ENCODE measurements around the gene CMYA5. TPM values are rescaled to one million over a fixed set of nuclear protein-coding genes. Genes with fewer than 3 reads are reported as not detected.

The CMYA5 gene
- total RNA-seq, 1 donor from 2014 or later, result 0.74 TPM

DNA sequence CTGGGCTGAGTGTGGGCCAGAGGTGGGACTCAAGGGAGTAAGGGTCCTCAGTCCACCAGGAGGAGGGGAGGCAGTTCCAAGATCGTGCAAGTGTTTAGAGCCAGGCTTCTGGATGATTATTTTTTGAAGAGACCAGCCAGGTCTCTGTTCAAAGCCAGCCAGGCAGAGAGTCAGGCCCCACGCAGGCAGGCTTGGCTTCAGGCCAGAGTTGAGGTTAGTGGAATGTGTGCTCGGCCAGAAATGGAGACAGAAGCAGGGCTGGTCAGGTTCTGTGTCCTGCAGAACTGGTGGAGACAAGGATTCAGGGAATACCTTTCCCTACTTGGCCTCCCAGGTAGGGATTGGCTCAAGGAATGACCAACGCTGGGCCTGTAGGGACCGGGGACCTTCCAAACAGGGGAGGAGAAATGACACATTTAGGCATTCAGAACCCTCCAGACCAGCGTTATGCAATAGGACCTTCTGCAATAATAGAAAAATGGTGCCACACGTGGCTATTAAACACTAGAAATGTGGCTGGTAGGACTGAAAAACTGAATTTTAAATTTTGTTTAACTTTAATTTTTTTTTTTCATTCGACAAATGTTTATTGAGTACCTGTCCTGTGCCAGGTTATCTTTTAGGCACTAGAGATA, 106.2 kb downstream of the CMYA5 start:
- H3K4me3 Mint-ChIP-seq (ENCODE audit: unreplicated experiment), result no peak overlapping the region
- no peaks in the 10 kb centered on the region for H3K36me3 Mint-ChIP-seq (ENCODE audit: unreplicated experiment)
- H3K27ac Mint-ChIP-seq (ENCODE audit: unreplicated experiment), result no peak overlapping the region
- no peaks in the 10 kb centered on the region for H3K9me3 Mint-ChIP-seq (ENCODE audit: unreplicated experiment)
- TF ChIP-seq, protein P1, sequence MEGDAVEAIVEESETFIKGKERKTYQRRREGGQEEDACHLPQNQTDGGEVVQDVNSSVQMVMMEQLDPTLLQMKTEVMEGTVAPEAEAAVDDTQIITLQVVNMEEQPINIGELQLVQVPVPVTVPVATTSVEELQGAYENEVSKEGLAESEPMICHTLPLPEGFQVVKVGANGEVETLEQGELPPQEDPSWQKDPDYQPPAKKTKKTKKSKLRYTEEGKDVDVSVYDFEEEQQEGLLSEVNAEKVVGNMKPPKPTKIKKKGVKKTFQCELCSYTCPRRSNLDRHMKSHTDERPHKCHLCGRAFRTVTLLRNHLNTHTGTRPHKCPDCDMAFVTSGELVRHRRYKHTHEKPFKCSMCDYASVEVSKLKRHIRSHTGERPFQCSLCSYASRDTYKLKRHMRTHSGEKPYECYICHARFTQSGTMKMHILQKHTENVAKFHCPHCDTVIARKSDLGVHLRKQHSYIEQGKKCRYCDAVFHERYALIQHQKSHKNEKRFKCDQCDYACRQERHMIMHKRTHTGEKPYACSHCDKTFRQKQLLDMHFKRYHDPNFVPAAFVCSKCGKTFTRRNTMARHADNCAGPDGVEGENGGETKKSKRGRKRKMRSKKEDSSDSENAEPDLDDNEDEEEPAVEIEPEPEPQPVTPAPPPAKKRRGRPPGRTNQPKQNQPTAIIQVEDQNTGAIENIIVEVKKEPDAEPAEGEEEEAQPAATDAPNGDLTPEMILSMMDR (IDR thresholded peaks at IDR 0.05; ENCODE audit: partially characterized antibody, unreplicated experiment), result no peak
- H3K4me1 Mint-ChIP-seq (ENCODE audit: low read depth, unreplicated experiment), result peaks cover 4% of the 10 kb centered on the region
- peaks cover 8% of the 10 kb centered on the region for H3K27me3 Mint-ChIP-seq (ENCODE audit: unreplicated experiment)
- no peak for DNase-seq

- H3K27ac Mint-ChIP-seq (ENCODE audit: unreplicated experiment), result no peak overlapping the region
- peaks cover 4% of the 10 kb centered on the region for H3K4me1 Mint-ChIP-seq (ENCODE audit: low read depth, unreplicated experiment)
- no peaks in the 10 kb centered on the region for H3K9me3 Mint-ChIP-seq (ENCODE audit: unreplicated experiment)
- H3K4me3 Mint-ChIP-seq (ENCODE audit: unreplicated experiment), result no peak overlapping the region
- no peak for DNase-seq
- H3K36me3 Mint-ChIP-seq (ENCODE audit: unreplicated experiment), result no peaks in the 10 kb centered on the region
- H3K27me3 Mint-ChIP-seq (ENCODE audit: unreplicated experiment), result peaks cover 8% of the 10 kb centered on the region
- TF ChIP-seq, protein P1 (IDR thresholded peaks at IDR 0.05; ENCODE audit: partially characterized antibody, unreplicated experiment), result no peak
Observed at GRCh38 chr5:79798893-79799590, 109.4 kb downstream of the CMYA5 start.

DNA sequence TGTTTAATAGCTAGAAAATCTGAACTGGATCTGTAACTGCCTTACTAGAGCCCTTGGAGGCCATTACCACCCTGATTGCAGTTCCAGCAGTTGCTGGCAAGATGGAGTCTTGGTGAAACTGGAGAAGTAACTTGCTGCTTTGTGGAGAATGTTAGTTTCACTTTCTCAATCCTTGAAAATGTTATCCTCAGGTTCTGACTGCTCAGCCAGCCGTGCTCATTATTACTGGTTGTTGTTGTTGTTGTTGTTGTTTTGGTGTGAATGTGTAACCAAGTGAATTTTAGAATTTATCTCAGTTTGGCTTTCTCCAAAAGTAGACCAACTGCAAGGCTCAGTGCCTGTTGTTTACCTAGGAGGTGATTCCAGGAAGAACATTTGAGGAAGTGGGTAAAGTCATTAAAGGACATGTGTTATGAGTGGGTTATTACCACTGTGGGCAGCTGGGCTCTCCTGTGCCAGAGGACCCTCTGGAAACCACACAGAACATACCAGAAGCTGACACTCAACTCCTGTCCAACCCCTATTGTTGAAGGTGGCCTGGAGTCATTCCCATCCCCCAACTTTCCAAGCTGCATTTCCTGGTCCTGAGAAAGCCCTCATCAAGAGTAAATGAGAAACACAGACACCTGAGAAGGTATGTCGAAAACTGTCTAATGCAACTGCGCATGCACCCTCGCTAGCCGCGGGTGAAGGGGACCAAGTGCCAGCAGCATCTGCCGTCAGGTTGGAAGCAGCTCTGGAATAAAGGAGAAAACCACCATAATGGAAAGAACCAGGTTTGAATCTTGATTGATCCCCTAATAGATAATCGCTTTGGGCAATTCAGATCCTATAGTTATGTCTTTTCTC, 111.6 kb downstream of the CMYA5 start:
- no peak for DNase-seq
- H3K27ac Mint-ChIP-seq (ENCODE audit: unreplicated experiment), result no peak overlapping the region
- no peak overlapping the region for H3K4me3 Mint-ChIP-seq (ENCODE audit: unreplicated experiment)
- H3K27me3 Mint-ChIP-seq (ENCODE audit: unreplicated experiment), result peaks cover 6% of the 10 kb centered on the region
- H3K9me3 Mint-ChIP-seq (ENCODE audit: unreplicated experiment), result no peaks in the 10 kb centered on the region
- no peaks in the 10 kb centered on the region for H3K4me1 Mint-ChIP-seq (ENCODE audit: low read depth, unreplicated experiment)
- TF ChIP-seq, protein P1 (IDR thresholded peaks at IDR 0.05; ENCODE audit: partially characterized antibody, unreplicated experiment), result no peak
- no peaks in the 10 kb centered on the region for H3K36me3 Mint-ChIP-seq (ENCODE audit: unreplicated experiment)

DNA sequence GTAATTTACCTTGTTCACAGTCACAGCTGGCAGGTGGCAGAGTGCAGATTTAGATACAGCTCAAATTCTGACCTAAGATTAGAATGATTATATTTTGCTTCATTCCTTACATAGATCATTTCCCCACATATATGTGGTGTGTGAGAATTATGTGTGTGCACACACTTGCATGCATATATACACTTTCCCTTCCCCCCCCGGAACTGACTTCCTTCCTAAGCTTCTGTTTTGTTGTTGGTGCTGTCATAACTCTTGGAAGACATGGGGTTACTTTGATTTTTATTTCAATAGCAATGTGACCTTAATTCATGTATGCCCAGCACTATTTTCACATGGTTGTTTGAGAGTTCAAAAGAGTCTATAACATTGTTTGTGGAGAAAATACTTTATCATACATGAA, 112.8 kb downstream of the CMYA5 start:
- H3K4me3 Mint-ChIP-seq (ENCODE audit: unreplicated experiment), result no peak overlapping the region
- no peak overlapping the region for H3K27ac Mint-ChIP-seq (ENCODE audit: unreplicated experiment)
- no peaks in the 10 kb centered on the region for H3K9me3 Mint-ChIP-seq (ENCODE audit: unreplicated experiment)
- no peaks in the 10 kb centered on the region for H3K4me1 Mint-ChIP-seq (ENCODE audit: low read depth, unreplicated experiment)
- TF ChIP-seq, protein P1 (IDR thresholded peaks at IDR 0.05; ENCODE audit: partially characterized antibody, unreplicated experiment), result no peak
- H3K27me3 Mint-ChIP-seq (ENCODE audit: unreplicated experiment), result peaks cover 6% of the 10 kb centered on the region
- H3K36me3 Mint-ChIP-seq (ENCODE audit: unreplicated experiment), result no peaks in the 10 kb centered on the region
- no peak for DNase-seq

Data from glutamatergic neuron (in vitro differentiated cells).